Omental fat pad (tissue), 4 donors: ENCODE measurements around the gene ZNF319. TPM values are rescaled to one million over a fixed set of nuclear protein-coding genes. Genes with fewer than 3 reads are reported as not detected.
"Not testable (repeated sequence)": the region's sequence is repeated elsewhere in the genome, so short reads cannot be mapped to it uniquely, and the experiment has no call there.

Experiments
- ATAC-seq: fragments of 150-250 bp; one replicate; pipeline ENCODE4 v1.9.1; 2016; ENCODE audit warnings: mild to moderate bottlenecking, moderate library complexity; ENCODE audit not compliant: low FRiP score
- DNase-seq: peaks from one replicate; pipeline ENCODE4 v3.0.0-alpha.2; 2019; ENCODE audit warnings: low spot score
- CTCF ChIP-seq, 3 donors: fragments of 450-650 bp; IDR thresholded peaks; one replicate each; pipeline ENCODE4 v1.5.1; 2016 to 2017; ENCODE audit warnings: antibody characterized with exemption in 3 of 3, mild to moderate bottlenecking in 3 of 3, moderate library complexity in 2 of 3
- total RNA-seq, 4 donors: library from RNA; depleted of rRNA; stranded (reverse); fragments of >200 nt; gene quantifications; one replicate each; pipeline ENCODE4 v1.1.0, GENCODE V29; 2016

ZNF319 gene
- total RNA-seq, 4 donors from 2014 or later = 3.2 to 9.1 (median 5.6) TPM

GRCh38 chr16:58011652-58012051, 11.2 kb upstream of the ZNF319 start:
- TF ChIP-seq CTCF (IDR thresholded peaks at IDR 0.05) = no peak
- DNase-seq (no peak), ATAC-seq (peak; percentile 10)

GRCh38 chr16:58010886-58011285, 10.4 kb upstream of the ZNF319 start:
- no peak for TF ChIP-seq CTCF (IDR thresholded peaks at IDR 0.05)
- ATAC-seq (no peak), DNase-seq (no peak)

- ATAC-seq (no peak), DNase-seq (no peak)
- no peak for TF ChIP-seq CTCF (IDR thresholded peaks at IDR 0.05)
Observed at GRCh38 chr16:58009856-58010416, 9.5 kb upstream of the ZNF319 start.

- not testable (repeated sequence) for ATAC-seq
Observed at GRCh38 chr16:58004736-58005135, 4.3 kb upstream of the ZNF319 start.

GRCh38 chr16:58002936-58003335, 2.5 kb upstream of the ZNF319 start:
- no peak for ATAC-seq
- no peak for TF ChIP-seq CTCF (IDR thresholded peaks at IDR 0.05)
- DNase-seq = no peak

More at GRCh38 chr16:58004736-58005135, 4.3 kb upstream of the ZNF319 start:
- DNase-seq = not testable (repeated sequence)

GRCh38 chr16:58002416-58002800, 1.9 kb upstream of the ZNF319 start:
- no peak for TF ChIP-seq CTCF (IDR thresholded peaks at IDR 0.05)
- DNase-seq (no peak), ATAC-seq (no peak)

GRCh38 chr16:58001781-58002415, 1.4 kb upstream of the ZNF319 start:
- no peak for TF ChIP-seq CTCF (IDR thresholded peaks at IDR 0.05)
- no peak for ATAC-seq
- DNase-seq = no peak
